DND-41 (cell line): Measurements from ENCODE around the gene TRPT1.

Source experiments
- ATAC-seq: fragments of 200-7000 bp; cut with Tn5 transposase; 3 replicates; pipeline ENCODE4 v1.9.1; 2021; ENCODE audit warnings: low read depth; ENCODE audit not compliant: insufficient read depth
- DNase-seq: peaks from one replicate; pipeline ENCODE4 v3.0.0-alpha.2; 2020
- H2AFZ ChIP-seq: 2 replicates; pipeline ENCODE4 v1.6.0; 2012; ENCODE audit warnings: low read depth, low read length
- H3K27ac ChIP-seq: 2 replicates; pipeline ENCODE4 v1.5.1; 2012; ENCODE audit warnings: low read length, inconsistent platforms
- H3K27me3 ChIP-seq: fragments of 200-600 bp; sonication (generic); 2 replicates; pipeline ENCODE4 v1.6.0; 2012; ENCODE audit warnings: low read length, mild to moderate bottlenecking, inconsistent platforms; ENCODE audit not compliant: insufficient read depth, poor library complexity
- H3K36me3 ChIP-seq: 2 replicates; pipeline ENCODE4 v1.5.1; 2012; ENCODE audit warnings: low read length, inconsistent platforms; ENCODE audit not compliant: insufficient read depth
- H3K4me1 ChIP-seq: 2 replicates; pipeline ENCODE4 v1.5.1; 2012; ENCODE audit warnings: mild to moderate bottlenecking, low read length; ENCODE audit not compliant: insufficient read depth
- H3K4me2 ChIP-seq: 2 replicates; pipeline ENCODE4 v1.6.0; 2012; ENCODE audit warnings: mild to moderate bottlenecking, moderate library complexity, low read length, inconsistent platforms; ENCODE audit not compliant: insufficient read depth
- H3K4me3 ChIP-seq, 2 experiments: fragments of 200-600 bp in 1 of 2; shearing (Covaris generic) in 1 of 2; 2 replicates each; pipeline ENCODE4 v1.5.1; 2012 to 2016; ENCODE audit warnings: inconsistent platforms in 2 of 2, low read length in 2 of 2, mild to moderate bottlenecking in 2 of 2, low read depth in 1 of 2, moderate library complexity in 1 of 2
- H3K79me2 ChIP-seq: 2 replicates; pipeline ENCODE4 v1.6.0; 2012; ENCODE audit warnings: low read length, inconsistent platforms; ENCODE audit not compliant: insufficient read depth
- H3K9ac ChIP-seq: 2 replicates; pipeline ENCODE4 v1.6.0; 2012; ENCODE audit warnings: low read depth, mild to moderate bottlenecking, inconsistent platforms, low read length, moderate library complexity
- H3K9me3 ChIP-seq: 2 replicates; pipeline ENCODE4 v1.5.1; 2012; ENCODE audit warnings: low read length, moderate library complexity, mild to moderate bottlenecking, inconsistent platforms; ENCODE audit not compliant: insufficient read depth, severe bottlenecking
- H4K20me1 ChIP-seq: 2 replicates; pipeline ENCODE4 v1.6.0; 2012; ENCODE audit warnings: low read length; ENCODE audit not compliant: insufficient read depth
- CTCF ChIP-seq: IDR thresholded peaks from 2 replicates; pipeline ENCODE4 v1.5.1; 2012; ENCODE audit warnings: borderline replicate concordance, low read length, moderate library complexity, mild to moderate bottlenecking; ENCODE audit not compliant: poor library complexity, severe bottlenecking; ENCODE audit errors: extremely low read depth
- EZH2 ChIP-seq: IDR thresholded peaks from 3 replicates; pipeline ENCODE4 v1.6.1; 2012; ENCODE audit warnings: borderline replicate concordance, low read depth, mild to moderate bottlenecking, moderate library complexity, low read length, inconsistent platforms; ENCODE audit not compliant: severe bottlenecking

TRPT1 gene

GRCh38 chr11:64218628-64219353 lies 7.2 kb downstream of the TRPT1 start:
- H3K4me1 ChIP-seq = 0 out of 2 replicates have a peak, but pooled peaks cover under 1% of the 10 kb centered on the region
- H3K4me3 ChIP-seq = no peak overlapping the region
- H3K79me2 ChIP-seq = no peaks in the 10 kb centered on the region
- no peak overlapping the region for H3K27ac ChIP-seq
- DNase-seq (no peak), ATAC-seq (no peak)
- H3K36me3 ChIP-seq = peaks cover 61% of the 10 kb centered on the region
- no peaks in the 10 kb centered on the region for H3K27me3 ChIP-seq
- no peak overlapping the region for H3K4me2 ChIP-seq
- no peak overlapping the region for H2AFZ ChIP-seq
- H3K9me3 ChIP-seq = no peaks in the 10 kb centered on the region
- H4K20me1 ChIP-seq = peaks cover 3% of the 10 kb centered on the region; the same call in 1 of the 2 replicates
- TF ChIP-seq EZH2 (no peak), CTCF (no peak)
- H3K9ac ChIP-seq = no peak overlapping the region

- no peak overlapping the region for H3K4me3 ChIP-seq
- DNase-seq (no peak), ATAC-seq (no peak)
- H3K9ac ChIP-seq = no peak overlapping the region
- no peaks in the 10 kb centered on the region for H3K4me1 ChIP-seq
- H3K27ac ChIP-seq = no peak overlapping the region
- H3K9me3 ChIP-seq = no peaks in the 10 kb centered on the region
- H2AFZ ChIP-seq = no peak overlapping the region
- H3K27me3 ChIP-seq = no peaks in the 10 kb centered on the region
- TF ChIP-seq EZH2 (no peak), CTCF (peak; percentile 19)
- peaks cover 59% of the 10 kb centered on the region for H3K36me3 ChIP-seq
- H3K79me2 ChIP-seq = no peaks in the 10 kb centered on the region
- H4K20me1 ChIP-seq = peaks cover 3% of the 10 kb centered on the region; the same call in 1 of the 2 replicates
- no peak overlapping the region for H3K4me2 ChIP-seq
Observed at GRCh38 chr11:64216879-64217278, 9.1 kb downstream of the TRPT1 start.

DNA sequence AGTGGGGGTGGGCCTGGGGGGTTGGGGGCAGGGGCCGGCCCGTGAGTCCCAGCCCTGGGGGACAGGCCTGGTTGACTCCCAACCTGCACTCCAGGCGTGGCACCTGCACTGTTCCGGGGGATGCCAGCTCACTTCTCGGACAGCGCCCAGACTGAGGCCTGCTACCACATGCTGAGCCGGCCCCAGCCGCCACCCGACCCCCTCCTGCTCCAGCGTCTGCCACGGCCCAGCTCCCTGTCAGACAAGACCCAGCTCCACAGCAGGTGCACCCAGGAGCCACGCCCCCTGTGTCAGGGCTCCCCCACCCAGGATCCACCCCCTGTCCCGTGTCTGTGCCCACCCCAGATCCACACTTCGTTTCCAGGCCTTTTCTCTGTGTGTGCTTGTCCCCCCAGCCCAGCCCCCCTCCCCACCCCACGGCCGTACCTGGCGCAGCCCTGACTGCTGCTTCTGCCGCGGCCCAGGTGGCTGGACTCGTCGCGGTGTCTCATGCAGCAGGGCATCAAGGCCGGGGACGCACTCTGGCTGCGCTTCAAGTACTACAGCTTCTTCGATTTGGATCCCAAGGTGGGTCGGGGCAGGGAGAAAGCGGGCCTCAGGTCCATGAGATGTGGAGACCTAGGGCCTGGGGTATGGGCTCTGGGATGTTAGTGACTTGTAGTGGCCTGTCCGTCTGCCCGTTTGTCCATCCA lies 14.7 kb downstream of the TRPT1 start:
- Histone ChIP-seq H3K27ac (no peak overlapping the region), H3K27me3 (no peaks in the 10 kb centered on the region), H3K9me3 (no peaks in the 10 kb centered on the region), H3K79me2 (peaks cover 17% of the 10 kb centered on the region), H3K36me3 (peaks cover 62% of the 10 kb centered on the region), H3K4me2 (no peak overlapping the region), H3K4me1 (peaks cover 26% of the 10 kb centered on the region), H2AFZ (no peak overlapping the region), H3K4me3 (no peak overlapping the region), H4K20me1 (peaks cover 10% of the 10 kb centered on the region; the same call in 1 of the 2 replicates), H3K9ac (no peak overlapping the region)
- TF ChIP-seq EZH2 (no peak), CTCF (no peak)
- DNase-seq (no peak), ATAC-seq (no peak)
